GM18873 (cell line): ENCODE data around the gene FMN2.

ENCODE experiments used
- ATAC-seq: cut with Tn5 transposase; IDR thresholded peaks from one replicate; pipeline ENCODE4 v1.9.1; 2021; ENCODE audit warnings: mild to moderate bottlenecking, moderate library complexity, moderate number of reproducible peaks; ENCODE audit not compliant: unreplicated experiment, low FRiP score

The FMN2 gene

DNA sequence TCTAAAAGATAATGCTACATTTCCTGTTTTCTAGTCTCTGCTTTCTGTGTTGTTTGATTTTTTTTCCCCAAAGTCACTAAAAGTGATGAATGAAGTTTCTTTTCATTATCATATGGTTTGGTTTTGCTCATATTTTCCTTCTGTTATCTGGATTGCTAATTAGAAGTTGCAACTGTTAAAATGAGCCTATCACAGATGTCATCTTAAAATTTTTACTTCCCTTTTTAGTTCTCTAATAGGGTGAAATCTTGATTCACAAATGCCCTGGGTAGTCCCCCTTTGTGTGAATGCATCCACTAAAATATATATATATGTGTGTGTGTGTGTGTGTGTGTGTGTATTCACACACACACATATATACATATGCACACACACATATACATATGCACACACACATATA lies 376.2 kb downstream of the FMN2 start:
- no peak for ATAC-seq

DNA sequence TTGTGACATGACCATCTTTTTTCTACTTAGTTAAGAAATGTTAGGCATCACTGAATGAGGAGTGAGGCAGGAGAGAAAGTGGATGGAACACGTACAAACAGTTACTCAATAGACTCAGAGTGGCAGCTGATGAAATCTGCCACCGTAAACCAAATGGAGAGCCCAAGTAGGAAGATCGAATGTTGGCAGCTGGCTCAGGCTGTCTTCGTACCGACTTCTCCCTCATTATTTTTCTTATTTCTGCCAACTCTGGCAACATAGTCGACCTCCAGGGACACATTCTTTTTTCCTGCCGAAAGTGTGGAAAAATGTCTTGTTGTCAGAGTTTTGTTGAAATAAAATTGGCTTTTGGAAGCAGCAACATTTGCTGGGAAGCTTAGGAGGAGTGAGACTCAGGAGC lies 377.0 kb downstream of the FMN2 start:
- ATAC-seq = no peak

DNA sequence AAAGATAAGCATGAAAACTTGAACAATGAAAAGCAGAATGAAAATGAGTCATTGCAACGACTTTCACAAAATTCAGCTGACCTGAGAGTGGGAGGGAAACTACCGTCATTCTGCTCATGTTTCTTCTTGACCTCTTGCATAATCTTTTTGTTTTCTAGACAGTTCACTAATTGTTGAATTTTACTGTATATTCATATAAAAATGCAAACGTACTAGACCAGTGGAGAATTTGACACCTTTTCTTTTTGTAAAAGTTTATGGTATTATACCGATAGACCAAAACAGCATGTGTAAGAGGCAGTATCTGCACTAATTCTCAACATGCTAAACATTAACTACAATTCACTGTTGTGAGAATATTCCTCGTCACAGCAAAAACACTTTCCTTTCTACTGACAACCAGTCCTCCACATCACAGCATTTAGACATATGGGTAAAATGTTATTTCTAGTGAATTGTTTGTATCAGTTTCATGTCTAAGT lies 382.5 kb downstream of the FMN2 start:
- ATAC-seq = no peak

DNA sequence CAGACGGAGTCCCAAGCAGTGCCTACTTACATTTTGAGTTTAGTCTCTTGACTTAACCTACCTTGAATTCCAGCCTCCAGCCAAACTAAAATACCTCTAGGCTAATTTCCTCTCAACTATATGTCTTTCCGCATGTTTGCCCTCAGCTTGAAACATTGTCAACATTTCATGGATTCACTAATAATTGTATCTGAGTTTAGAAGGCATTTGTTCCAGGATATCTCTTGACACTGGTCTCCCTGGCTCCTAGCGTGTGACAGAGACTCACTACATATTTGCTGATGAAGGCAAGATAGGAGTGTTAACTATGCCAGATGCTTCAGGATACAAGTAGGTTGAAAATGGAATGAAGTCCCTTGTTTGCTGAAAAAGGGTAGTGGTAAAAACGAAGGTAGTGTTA lies 384.1 kb downstream of the FMN2 start:
- ATAC-seq = no peak

DNA sequence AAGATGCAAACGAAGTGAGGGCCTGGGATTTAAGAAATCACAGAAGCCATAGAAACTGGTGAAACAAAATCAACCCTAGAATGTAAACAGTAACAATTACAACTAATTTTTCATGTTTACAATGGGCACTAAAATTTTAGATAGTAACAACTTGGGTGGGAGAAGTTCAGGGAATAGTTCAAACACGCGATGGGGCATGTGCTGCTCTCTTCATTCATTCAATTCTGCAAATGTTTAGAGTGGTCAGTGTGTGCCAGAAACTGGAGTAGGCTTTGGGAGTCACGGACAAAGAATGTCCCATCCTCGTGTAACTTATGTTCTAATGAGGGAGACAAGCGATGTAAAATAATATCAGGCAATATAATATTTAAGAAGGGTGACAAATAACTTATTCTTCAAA lies 386.9 kb downstream of the FMN2 start:
- ATAC-seq = no peak

DNA sequence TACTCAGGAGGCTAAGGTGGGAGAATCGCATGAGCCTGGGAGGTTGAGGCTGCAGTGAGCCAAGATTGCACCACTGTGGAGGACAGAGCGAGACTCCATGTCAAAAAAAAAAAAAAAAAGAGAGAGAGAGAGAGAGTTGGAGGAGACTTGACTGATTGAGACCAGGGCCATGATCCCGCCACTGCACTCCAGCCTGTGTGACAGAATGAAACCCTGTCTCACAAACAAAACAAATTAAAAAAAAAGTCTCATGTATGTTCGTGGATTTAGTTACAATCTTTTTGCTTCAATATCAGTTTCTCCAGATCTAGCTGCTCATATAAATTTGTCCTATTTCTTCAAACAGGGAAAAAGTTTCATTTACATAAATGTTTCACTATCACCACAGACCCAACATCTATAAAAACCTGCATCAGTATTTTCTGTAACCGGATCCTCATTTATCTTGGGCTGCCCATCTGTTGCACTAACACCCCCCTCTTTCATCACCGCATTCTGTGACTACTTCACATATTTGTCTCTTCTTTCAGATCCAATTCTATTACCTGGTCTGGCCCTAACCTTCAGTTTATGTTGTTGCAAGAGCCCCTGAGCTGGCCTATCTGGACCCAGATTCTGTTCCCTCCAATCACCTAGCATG lies 393.2 kb downstream of the FMN2 start:
- no peak for ATAC-seq

DNA sequence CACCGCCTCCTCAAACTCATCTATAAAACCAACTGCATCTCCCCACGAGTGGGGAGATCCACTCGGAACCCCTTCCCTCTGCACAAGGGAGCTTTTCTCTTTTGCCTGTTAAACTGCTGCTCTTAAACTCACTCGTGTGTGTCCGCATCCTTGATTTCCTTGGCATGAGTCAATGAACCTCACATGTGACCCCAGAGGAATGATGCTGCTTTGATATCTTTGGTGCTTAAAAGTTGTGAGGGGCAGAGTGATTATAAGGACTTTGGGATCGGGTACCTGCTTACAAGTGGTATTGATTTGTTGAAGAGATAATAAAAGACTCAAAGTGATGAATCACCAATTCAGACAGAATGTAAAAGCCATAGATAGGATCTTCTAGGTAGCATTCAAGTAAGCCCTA lies 394.9 kb downstream of the FMN2 start:
- no peak for ATAC-seq

DNA sequence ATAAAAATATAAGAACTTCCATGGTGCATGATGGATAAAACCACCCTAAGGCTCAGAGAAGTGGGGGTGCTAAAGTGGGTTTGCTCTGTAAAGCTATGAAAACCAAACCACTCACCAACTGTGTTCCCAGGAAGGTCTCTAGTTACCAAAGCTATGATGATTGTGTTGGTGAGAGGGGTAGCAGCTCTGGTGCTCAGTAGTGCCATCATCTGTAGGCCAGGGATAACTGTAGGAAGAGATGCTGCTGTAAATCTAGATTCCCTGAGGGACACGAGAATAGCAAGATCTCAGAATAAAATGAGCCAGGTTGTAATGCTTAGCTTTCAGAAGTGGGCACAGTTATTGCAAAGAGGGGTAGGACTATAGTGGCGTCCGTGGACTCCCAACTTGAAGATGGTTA lies 395.8 kb downstream of the FMN2 start:
- no peak for ATAC-seq

DNA sequence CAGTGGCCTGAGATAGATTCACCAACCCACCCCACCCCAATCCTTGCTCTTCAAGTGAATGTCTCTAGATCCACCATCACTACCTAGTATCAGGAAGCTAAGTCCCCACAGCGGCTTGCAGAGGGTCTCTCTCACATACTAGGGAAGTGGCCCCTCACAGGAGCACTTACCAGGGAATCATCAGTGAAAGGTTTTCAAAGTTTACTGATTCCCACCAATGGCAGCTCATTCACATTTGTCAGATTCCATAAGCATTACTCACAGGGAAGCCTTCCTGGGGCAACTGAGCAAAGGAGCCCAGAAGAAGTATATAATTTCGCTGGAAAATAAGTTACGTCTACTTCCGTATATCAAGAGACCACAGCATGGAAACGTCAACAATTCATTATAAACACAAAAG lies 399.5 kb downstream of the FMN2 start:
- no peak for ATAC-seq

DNA sequence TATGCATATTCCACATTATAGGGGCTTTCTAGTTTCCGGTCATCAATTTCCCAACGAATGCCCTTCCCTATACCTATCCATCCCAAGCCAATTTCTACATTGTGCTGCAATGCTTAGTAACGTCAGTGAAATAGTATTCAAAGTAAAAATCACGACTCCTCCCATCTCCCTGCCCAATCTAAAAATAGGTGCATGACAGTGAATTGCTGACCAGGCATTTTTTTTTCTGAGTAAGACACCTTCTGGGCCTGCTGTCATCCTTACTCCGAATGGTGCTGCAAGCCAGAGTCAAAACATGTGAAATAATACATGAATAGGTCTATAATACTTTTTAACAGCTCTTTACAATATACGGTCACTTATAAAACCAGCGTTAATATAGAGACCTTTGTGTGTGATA lies 400.1 kb downstream of the FMN2 start:
- ATAC-seq = no peak

DNA sequence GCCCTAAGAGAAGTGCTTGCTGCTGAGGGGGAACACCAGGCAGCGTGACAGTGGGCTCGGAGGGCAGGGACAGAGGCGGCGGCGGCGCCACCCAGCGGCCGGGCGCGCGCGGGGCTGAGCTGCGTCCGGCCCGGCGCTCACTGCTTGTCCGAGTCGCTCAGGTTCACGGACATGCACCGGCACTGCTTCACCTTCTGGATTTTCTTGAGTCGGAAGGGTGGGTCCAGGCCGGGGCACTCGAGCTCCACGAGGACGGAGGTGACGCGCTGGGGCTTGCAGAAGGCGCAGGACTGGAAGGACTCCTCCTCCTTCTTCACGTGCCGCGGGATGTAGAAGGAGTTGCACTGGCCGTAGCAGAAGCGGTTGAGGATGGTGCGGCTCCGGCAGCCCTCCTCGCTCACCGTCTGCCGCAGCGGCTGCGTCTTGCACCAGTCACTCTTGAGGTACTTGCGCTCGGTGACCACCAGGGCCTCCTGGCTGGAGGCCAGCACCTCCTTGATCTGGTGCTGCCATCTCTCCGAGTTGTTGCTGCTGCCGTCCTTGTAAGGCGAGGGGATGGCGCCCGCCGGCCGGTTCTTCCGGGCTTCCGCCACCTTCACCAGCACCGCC lies 401.3 kb downstream of the FMN2 start:
- ATAC-seq = no peak

DNA sequence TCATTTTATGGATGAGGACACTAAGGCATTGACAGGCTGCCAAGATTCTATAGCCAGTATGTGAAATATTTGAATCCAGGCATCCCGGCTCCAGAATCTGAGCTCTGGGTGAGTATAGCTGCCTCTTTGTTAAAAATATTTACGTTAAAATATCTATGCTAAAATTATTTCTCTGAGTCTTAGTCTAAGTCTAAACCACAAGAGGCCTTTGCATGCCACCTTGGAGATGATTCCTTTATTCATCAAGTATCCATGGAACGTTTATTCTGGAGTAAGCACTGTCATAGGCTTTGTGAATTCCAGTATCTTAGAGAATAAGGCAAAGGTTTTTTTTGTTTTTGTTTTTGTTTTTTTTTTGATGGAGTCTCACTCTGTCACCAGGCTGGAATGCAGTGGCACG lies 403.9 kb downstream of the FMN2 start:
- no peak for ATAC-seq

DNA sequence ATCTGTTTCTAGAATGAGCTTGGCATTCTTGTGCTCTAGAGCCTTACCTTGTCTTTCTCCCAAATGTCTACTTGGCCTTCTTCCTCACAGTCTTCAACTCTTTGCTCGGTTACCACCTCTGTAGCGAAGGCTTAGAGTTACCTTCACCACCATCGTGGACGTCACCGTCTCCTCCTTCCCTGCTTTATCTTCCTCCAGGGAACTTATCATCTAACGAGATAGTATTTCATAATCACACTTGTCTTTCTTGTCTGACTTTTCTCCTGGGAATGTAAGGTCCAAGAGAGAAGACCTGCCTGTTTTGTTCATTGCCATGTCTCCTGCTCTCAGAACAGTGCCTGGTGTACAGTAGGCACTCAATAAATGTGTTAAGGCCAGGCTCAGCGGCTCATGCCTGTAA lies 404.7 kb downstream of the FMN2 start:
- ATAC-seq = no peak

DNA sequence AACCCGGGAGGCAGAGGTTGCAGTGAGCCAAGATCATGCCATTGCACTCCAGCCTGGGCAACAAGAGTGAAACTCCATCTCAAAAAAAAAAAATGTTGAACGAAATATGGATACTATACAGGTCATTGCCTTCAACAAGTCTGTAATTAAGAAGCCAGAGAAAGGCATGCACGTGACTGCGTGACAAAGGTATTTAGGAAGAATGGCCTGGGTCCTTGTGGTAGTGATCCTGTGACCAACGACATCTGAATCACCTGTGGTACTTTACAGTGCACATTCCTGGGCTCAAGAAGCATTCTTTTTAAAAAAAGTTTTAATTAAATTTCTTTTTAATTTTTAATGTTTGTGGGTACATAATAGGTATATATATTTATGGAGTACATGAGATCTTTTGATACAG lies 405.3 kb downstream of the FMN2 start:
- no peak for ATAC-seq

DNA sequence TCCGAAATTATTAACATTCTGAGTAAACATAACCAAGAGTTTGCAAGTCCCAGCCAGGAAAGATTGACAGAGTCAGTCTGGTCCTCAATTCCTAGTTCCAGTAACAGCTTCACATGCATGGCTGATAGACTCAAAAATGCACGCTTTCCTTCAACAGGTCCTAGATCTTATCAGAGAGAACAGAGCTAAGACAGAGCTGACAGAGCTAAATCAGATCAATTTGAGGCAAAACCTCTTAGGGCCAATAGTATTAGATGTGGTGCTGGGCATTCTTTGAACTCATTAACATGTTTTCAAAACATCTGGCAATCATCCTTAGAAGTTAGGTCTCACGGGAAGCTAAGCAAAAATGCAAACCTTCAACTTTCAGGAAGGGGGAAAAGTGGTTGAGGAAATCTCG lies 406.2 kb downstream of the FMN2 start:
- ATAC-seq = no peak

DNA sequence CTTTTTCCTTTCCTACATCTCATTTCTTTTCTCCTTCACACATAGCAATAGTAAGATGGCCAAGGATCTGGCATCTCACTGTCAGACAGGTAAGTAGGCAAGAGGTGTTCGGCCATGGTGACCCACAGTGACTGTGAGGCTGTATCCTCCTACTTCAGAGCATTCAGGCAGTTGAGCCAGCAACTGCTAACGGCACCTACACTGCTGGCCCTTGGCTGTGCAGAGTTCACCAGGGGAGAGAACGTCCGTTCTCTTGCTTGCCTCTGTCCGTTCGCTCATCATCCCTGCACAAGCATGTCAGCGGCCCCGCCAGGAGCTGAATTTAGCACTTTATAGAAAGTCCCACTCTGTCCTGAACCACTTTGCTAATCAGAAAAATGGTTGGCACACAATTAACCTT lies 406.7 kb downstream of the FMN2 start:
- no peak for ATAC-seq

DNA sequence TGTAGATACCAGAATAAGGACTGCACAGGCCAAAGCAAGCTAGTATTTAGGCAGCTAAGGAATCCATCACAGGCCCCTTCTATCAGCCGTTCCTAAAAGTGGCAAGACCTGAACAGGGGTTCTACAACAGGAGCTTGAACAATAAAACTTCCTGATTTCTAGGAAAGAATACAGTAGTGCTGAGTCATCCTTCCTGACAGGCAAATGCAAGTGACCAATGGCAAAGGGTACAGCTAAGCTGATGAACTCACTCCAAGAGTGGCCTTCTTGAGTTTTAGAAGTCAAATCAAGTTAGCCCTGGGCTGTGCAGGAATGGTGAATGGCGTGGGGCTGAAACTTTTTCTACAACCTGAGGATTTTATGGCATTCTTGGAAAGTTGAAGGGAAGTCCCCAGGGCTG lies 407.3 kb downstream of the FMN2 start:
- no peak for ATAC-seq

DNA sequence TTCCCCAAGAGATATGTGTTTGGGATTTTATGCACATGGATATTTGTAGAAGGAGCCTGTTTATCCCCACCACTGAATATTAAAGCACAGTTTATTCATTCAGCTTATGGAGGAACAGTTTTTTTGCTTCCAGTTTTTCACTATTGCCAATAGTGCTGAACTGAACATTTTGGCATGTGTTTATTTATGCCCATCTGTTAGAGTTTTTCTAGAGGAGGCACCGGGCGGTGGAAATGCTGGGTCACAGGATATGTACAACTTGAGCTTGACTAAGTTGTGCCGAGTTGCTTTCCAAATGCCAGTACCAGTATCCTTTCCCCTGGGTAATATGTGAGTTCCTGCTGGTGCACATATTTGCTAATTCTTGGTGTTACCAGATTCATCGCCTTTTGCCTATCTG lies 409.0 kb downstream of the FMN2 start:
- ATAC-seq = no peak

DNA sequence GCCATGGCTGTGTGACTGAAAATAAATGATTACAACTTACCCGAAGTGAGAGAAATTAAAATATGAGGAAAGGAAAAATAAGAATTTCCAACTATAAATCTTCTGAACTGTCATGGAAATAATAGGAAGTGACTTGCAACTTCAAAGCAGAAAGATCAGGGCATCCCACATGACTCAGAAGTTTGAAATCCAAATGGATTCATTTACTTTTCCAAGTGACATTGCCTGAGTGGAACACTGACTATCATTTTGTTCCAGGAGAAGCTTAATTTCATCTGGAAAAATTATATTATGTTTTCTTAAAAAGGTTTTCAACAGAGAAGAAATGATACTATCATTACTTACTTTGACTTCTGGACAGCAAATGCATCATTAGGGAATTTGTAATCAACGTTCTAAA lies 409.4 kb downstream of the FMN2 start:
- no peak for ATAC-seq

DNA sequence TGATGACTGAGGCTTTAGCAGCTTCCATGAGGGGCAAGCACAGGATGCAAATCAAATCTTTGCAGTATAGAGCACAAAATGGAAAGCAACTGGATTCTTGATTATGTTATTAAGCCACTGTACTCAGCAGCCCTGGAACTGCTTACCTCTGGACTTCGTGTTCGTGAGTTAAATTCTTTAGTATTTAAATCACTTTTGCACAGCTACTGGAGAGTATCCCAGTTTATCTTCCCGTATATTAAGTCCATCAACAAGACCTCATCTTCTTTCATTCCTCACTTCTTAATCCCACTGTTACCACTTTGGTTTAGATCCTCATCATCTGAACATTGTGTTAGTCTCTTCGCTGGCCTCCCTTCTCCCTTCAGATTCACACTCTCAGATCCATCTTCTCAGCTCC lies 411.4 kb downstream of the FMN2 start:
- ATAC-seq = no peak

DNA sequence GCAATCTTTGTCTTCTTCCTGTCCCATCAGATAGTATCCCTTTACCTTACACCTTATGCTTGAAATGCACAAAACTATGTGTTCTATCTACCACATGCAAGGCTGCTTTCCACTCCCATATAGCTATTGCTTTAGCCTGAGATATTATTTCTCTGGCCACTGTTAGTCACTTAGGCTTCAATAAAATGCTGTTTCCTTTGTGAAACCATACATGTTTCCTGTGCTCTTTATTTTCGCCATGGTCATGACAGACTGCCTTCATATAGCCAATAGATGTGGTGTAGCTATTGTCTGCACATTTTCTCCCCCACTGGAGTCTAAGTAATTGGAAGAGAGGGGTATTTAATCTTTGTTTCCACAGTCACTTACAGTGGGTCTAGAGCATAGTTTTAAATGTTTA lies 411.9 kb downstream of the FMN2 start:
- ATAC-seq = no peak

DNA sequence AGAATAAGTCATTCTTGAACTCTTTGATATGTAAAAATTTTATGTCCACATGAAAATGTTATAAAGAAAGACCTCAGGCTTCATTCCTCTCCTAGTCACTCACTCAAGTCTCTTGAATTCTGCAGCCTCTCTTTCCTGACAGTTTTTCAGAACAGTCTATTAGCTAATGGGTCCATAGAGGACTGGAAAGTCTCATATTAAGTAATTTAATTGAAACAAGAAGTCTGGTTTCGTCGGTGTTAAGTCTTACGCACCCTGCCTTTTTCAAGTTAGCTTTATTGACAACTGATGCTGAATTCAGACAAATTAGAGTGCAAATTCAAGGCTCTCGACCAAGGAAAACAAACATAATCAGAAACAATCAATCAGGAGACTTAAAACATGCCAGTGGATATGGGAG lies 414.5 kb downstream of the FMN2 start:
- ATAC-seq = no peak

DNA sequence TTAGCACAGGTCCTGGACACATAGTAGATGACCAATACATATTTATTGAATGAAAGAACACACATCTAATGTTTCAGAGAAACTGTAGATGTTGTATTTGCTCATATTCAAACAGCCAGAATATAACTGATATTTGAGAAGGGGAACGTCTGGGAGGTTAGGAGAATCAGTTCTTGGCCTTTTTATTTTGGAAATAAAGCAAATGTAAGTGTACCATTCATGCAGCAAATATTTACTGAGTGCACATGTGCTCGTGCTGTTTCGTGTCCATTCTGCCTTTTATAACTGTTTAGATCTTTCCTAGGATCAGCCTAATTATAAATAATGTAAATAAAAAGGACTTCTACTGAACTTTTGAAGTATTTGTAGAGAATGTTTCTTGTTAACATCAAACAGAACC lies 416.5 kb downstream of the FMN2 start:
- no peak for ATAC-seq
